IMR-90 (cell line): ENCODE data around the gene ITGA2. TPM values are rescaled to one million over a fixed set of nuclear protein-coding genes. Genes with fewer than 3 reads are reported as not detected.

Source experiments
- ATAC-seq: fragments of 200-7000 bp; cut with Tn5 transposase; 2 replicates; pipeline ENCODE4 v1.9.1; 2020; ENCODE audit warnings: low read depth, mild to moderate bottlenecking, moderate library complexity
- BruUV-seq: library from RNA; stranded (reverse); fragments of 400-500 nt; replicated peaks from 2 replicates; lab custom pipeline; 2021; lab: Mats Ljungman, UMichigan
- CTCF ChIA-PET: fragments of 300-600 bp; formaldehyde crosslinking; extraction: SDS; loops from one replicate; lab custom pipeline; 2021; ENCODE audit warnings: antibody characterized with exemption; lab: Yijun Ruan, JAX
- POLR2A ChIA-PET: fragments of 300-600 bp; sonication (Branson Sonifier 250); formaldehyde crosslinking; loops from one replicate; lab custom pipeline; 2022; ENCODE audit warnings: antibody characterized with exemption; ENCODE audit not compliant: unreplicated experiment; lab: Charles Lee
- DNase-seq: peaks from one replicate; pipeline ENCODE4 v3.0.0; 2013
- H2AFZ ChIP-seq: replicated peaks from 2 replicates; pipeline ENCODE3; 2013; ENCODE audit warnings: low read length, mild to moderate bottlenecking; ENCODE audit not compliant: poor library complexity
- H2AK5ac ChIP-seq: 2 replicates; pipeline ENCODE4 v1.6.1; 2013; ENCODE audit warnings: low read depth, low read length, inconsistent platforms
- H2AK9ac ChIP-seq: replicated peaks from 2 replicates; pipeline ENCODE3; 2013; ENCODE audit warnings: mild to moderate bottlenecking, low read depth, low read length, moderate library complexity; ENCODE audit not compliant: poor library complexity
- H2BK120ac ChIP-seq: 2 replicates; pipeline ENCODE4 v1.6.1; 2013; ENCODE audit warnings: low read depth, low read length, inconsistent platforms
- H2BK15ac ChIP-seq: 3 replicates; pipeline ENCODE4 v1.6.1; 2013; ENCODE audit warnings: low read depth, low read length, inconsistent platforms
- H2BK20ac ChIP-seq: 2 replicates; pipeline ENCODE4 v1.6.1; 2013; ENCODE audit warnings: low read depth, mild to moderate bottlenecking, inconsistent platforms, low read length, moderate library complexity
- H2BK5ac ChIP-seq: 2 replicates; pipeline ENCODE4 v1.6.1; 2013; ENCODE audit warnings: mild to moderate bottlenecking, low read depth, low read length, inconsistent platforms; ENCODE audit not compliant: poor library complexity, severe bottlenecking
- H3K14ac ChIP-seq: replicated peaks from 2 replicates; pipeline ENCODE4 v1.6.1; 2013; ENCODE audit warnings: low read depth, low read length, inconsistent platforms
- H3K18ac ChIP-seq: 2 replicates; pipeline ENCODE4 v1.6.1; 2013; ENCODE audit warnings: low read depth, low read length, control low read depth
- H3K23ac ChIP-seq: 2 replicates; pipeline ENCODE4 v1.6.1; 2013; ENCODE audit warnings: low read depth, low read length, inconsistent platforms
- H3K27ac ChIP-seq: 2 replicates; pipeline ENCODE4 v1.5.1; 2013; ENCODE audit warnings: mild to moderate bottlenecking, control low read depth, low read length; ENCODE audit not compliant: insufficient read depth
- H3K27me3 ChIP-seq: 2 replicates; pipeline ENCODE4 v1.6.1; 2013; ENCODE audit warnings: low read length; ENCODE audit not compliant: control insufficient read depth, insufficient read depth
- H3K36me3 ChIP-seq: 2 replicates; pipeline ENCODE4 v1.6.1; 2013; ENCODE audit warnings: low read length, mixed read lengths; ENCODE audit not compliant: control insufficient read depth, insufficient read depth
- H3K4ac ChIP-seq: 2 replicates; pipeline ENCODE4 v1.6.1; 2013; ENCODE audit warnings: low read depth, low read length, inconsistent platforms
- H3K4me1 ChIP-seq: 2 replicates; pipeline ENCODE4 v1.6.1; 2013; ENCODE audit warnings: low read length, mixed read lengths; ENCODE audit not compliant: control insufficient read depth, insufficient read depth
- H3K4me2 ChIP-seq: 2 replicates; pipeline ENCODE4 v1.6.1; 2013; ENCODE audit warnings: low read depth, mild to moderate bottlenecking, control low read depth, low read length, moderate library complexity
- H3K4me3 ChIP-seq: 2 replicates; pipeline ENCODE4 v1.5.1; 2013; ENCODE audit warnings: low read depth, mild to moderate bottlenecking, control low read depth, low read length, moderate library complexity; ENCODE audit not compliant: insufficient read depth
- H3K56ac ChIP-seq: 2 replicates; pipeline ENCODE4 v1.6.1; 2013; ENCODE audit warnings: low read length, inconsistent platforms; ENCODE audit not compliant: insufficient read depth; ENCODE audit errors: extremely low read depth
- H3K79me1 ChIP-seq, 2 experiments: 2 replicates each; pipeline ENCODE4 v1.6.1; 2013; ENCODE audit warnings: low read length in 2 of 2, inconsistent platforms in 1 of 2, low read depth in 1 of 2
- H3K9ac ChIP-seq: 2 replicates; pipeline ENCODE4 v1.6.1; 2013; ENCODE audit warnings: low read depth, low read length, control low read depth
- H3K9me1 ChIP-seq: 2 replicates; pipeline ENCODE4 v1.6.1; 2013; ENCODE audit warnings: low read length, inconsistent platforms; ENCODE audit not compliant: insufficient read depth
- H3K9me3 ChIP-seq: 2 replicates; pipeline ENCODE4 v1.6.1; 2013; ENCODE audit warnings: low read length; ENCODE audit not compliant: control insufficient read depth, insufficient read depth
- H4K20me1 ChIP-seq: 2 replicates; pipeline ENCODE4 v1.6.1; 2013; ENCODE audit warnings: low read length, inconsistent platforms; ENCODE audit not compliant: insufficient read depth
- H4K5ac ChIP-seq: 2 replicates; pipeline ENCODE4 v1.6.1; 2013; ENCODE audit warnings: mild to moderate bottlenecking, low read depth, low read length, control low read depth
- H4K8ac ChIP-seq, 2 experiments: 2 replicates each; pipeline ENCODE4 v1.6.1; 2013; ENCODE audit warnings: low read depth in 2 of 2, low read length in 2 of 2, control low read depth in 1 of 2, inconsistent platforms in 1 of 2
- H4K91ac ChIP-seq: 2 replicates; pipeline ENCODE4 v1.6.1; 2013; ENCODE audit warnings: low read depth, low read length, inconsistent platforms; ENCODE audit not compliant: insufficient read depth
- MAFK ChIP-seq: IDR thresholded peaks from 2 replicates; pipeline ENCODE4 v1.6.1; 2012; ENCODE audit warnings: low read depth, low read length, improper control_type of control experiment
- MAZ ChIP-seq: IDR thresholded peaks from 2 replicates; pipeline ENCODE4 v1.6.1; 2012; ENCODE audit warnings: low read depth, mild to moderate bottlenecking, low read length, improper control_type of control experiment, moderate library complexity, borderline replicate concordance
- NFE2L2 ChIP-seq: fragments of 150-350 bp; IDR thresholded peaks from 2 replicates; pipeline ENCODE4 v1.6.1; 2016; ENCODE audit warnings: low read depth, mild to moderate bottlenecking, low read length
- POLR2A ChIP-seq: IDR thresholded peaks from 2 replicates; pipeline ENCODE4 v1.6.1; 2012; ENCODE audit warnings: mild to moderate bottlenecking, low read depth, low read length
- WGBS, 2 experiments: methylation state at CpG; one replicate each; pipeline versions ENCODE4 v1.1.5 to v1.1.7; 2013; ENCODE audit warnings: missing lambda C conversion rate in 2 of 2; ENCODE audit not compliant: insufficient read length in 1 of 2; ENCODE audit errors: extremely low coverage in 2 of 2; 5-methylcytosine and 5-hydroxymethylcytosine counted together
- dilution Hi-C: fragments of 300-500 bp; cut with HindIII; formaldehyde crosslinking; loops from one replicate; pipeline ENCODE4 v1.14.3; 2018; ENCODE audit warnings: low sequenced_read_pairs; ENCODE audit not compliant: unreplicated experiment
- in situ Hi-C: fragments of 300-500 bp; cut with MboI; formaldehyde crosslinking; loops from 3 replicates; pipeline ENCODE4 v1.14.3; 2019; ENCODE audit warnings: low sequenced_read_pairs, inconsistent platforms, mixed read lengths
- intact Hi-C: fragments of 100-400 bp; cut with micrococcal nuclease; formaldehyde crosslinking; loops from 2 replicates; pipeline ENCODE4 v1.10.0; 2022
- polyA plus RNA-seq, 3 experiments: library from polyadenylated mRNA; depleted of rRNA; stranded (reverse); fragments of >200 nt; gene quantifications; 2 replicates each; pipeline ENCODE4 v1.2.3, GENCODE V29; 2012; ENCODE audit warnings: low replicate concordance in 1 of 3
- total RNA-seq: library from RNA; depleted of rRNA; stranded (reverse); fragments of >200 nt; gene quantifications from 2 replicates; pipeline ENCODE4 v1.2.3, GENCODE V29; 2012

The ITGA2 gene
- total and polyA plus RNA-seq, 2 of the 4 experiments (the other 2 are of a cell fraction) = 23.3 to 93.4 TPM

DNA sequence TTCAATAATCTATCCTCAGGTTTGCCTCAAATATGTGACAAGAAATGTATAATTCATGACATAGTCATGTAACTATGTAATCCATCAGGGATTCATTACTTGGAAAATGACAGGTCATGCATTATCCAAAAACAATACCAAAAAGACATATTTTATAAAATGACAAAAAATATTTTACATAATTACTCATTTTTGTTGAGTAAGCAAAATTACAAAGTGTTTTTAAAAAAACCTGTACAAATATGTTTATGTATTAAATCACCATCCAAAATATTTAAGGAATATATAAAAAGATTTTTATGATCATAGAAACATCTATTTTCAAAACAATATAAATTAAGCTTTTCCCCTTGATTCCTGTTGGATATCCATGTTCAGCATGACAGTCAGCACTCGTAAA is 36.7 kb upstream of the ITGA2 start:
- BruUV-seq = no TSS peak
- ChIA-PET POLR2A (no interaction called here), CTCF (interaction anchor here (0.6 kb wide), 1 partner anchor 1262 kb away, joined by 7 read pairs; no protein-coding TSS in a partner anchor)
- Histone ChIP-seq H2BK120ac (no peak overlapping the region), H3K36me3 (peaks cover 12% of the 10 kb centered on the region), H3K27me3 (no peaks in the 10 kb centered on the region), H3K79me1 (peaks cover 2 to 9% of the 10 kb centered on the region in 2 experiments; a peak in 2 of 4 replicates), H3K27ac (no peak overlapping the region), H2BK20ac (no peak overlapping the region), H3K4me3 (no peak overlapping the region), H3K18ac (no peak overlapping the region), H3K9me1 (peaks cover 1% of the 10 kb centered on the region; the same call in 1 of the 2 replicates), H3K4me1 (peaks cover 2% of the 10 kb centered on the region; the same call in 1 of the 2 replicates), H3K4ac (no peak overlapping the region), H3K9ac (no peak overlapping the region), H2BK5ac (no peak overlapping the region), H3K9me3 (no peaks in the 10 kb centered on the region), H2AK5ac (no peak overlapping the region), H4K5ac (no peak overlapping the region), H4K91ac (no peak overlapping the region), H3K23ac (no peak overlapping the region), H3K4me2 (no peak overlapping the region), H4K8ac (no peak overlapping the region), H3K14ac (no peak overlapping the region), H2AK9ac (no peak overlapping the region), H2BK15ac (no peak overlapping the region), H3K56ac (no peak overlapping the region), H2AFZ (no peak overlapping the region), H4K20me1 (no peaks in the 10 kb centered on the region)
- no peak for ATAC-seq
- in situ Hi-C loops (loop anchor here (25.0 kb wide), 1 partner anchor 1260 kb away; no protein-coding TSS in a partner anchor), dilution Hi-C loops (loop anchor here (25.0 kb wide), 1 partner anchor 110 kb away; no protein-coding TSS in a partner anchor), intact Hi-C loops (no loop called here)
- WGBS, 2 experiments = no CpG with 5 or more reads among the region's 1 CpG
- DNase-seq = no peak
- TF ChIP-seq MAFK (peak; percentile 95), POLR2A (no peak), NFE2L2 (no peak), MAZ (no peak)
